ENCODE results near the gene NTF3. TPM values are rescaled to one million over a fixed set of nuclear protein-coding genes. Genes with fewer than 3 reads are reported as not detected.

Gene NTF3
- total and polyA plus RNA-seq, 2 of the 8 experiments (the other 6 are each of a cell fraction or from before 2014, with no cell fraction given), result 1.4 to 2.3 TPM

- H3K18ac ChIP-seq (ENCODE audit: extremely low read depth, low read length), result no peak overlapping the region
- H3K9me3 ChIP-seq (ENCODE audit: insufficient read depth in 2 of 2, low read depth in 1 of 2, low read length in 1 of 2), result no peaks in the 10 kb centered on the region
- no peak overlapping the region for H2BK12ac ChIP-seq (ENCODE audit: low read depth, low read length)
- DNase-seq (ENCODE audit: low read depth in 1 of 2, low spot score in 2 of 2), result no peak
- ChIA-PET CTCF (ENCODE audit: partially characterized antibody) (interaction anchor here (1.3 kb wide), 1 partner anchor 12 kb away, joined by 4 read pairs; no protein-coding TSS in a partner anchor), POLR2A (ENCODE audit: partially characterized antibody) (no interaction called here)
- no peak overlapping the region for H4K8ac ChIP-seq (ENCODE audit: extremely low read depth, insufficient read depth, low read length)
- H2BK5ac ChIP-seq (ENCODE audit: low read depth, low read length), result no peak overlapping the region
- H3K56ac ChIP-seq (replicated peaks; ENCODE audit: insufficient read length, low read depth, low read length), result no peak overlapping the region
- no peak overlapping the region for H4K91ac ChIP-seq (replicated peaks; ENCODE audit: insufficient read length, low read length)
- H3K23ac ChIP-seq (ENCODE audit: insufficient read length), result no peak overlapping the region
- H3K79me2 ChIP-seq (ENCODE audit: control insufficient read depth in 1 of 2, insufficient read depth in 2 of 2, low read length in 2 of 2), result no peaks in the 10 kb centered on the region
- H2AK5ac ChIP-seq (ENCODE audit: low read depth, low read length), result no peak overlapping the region
- no peaks in the 10 kb centered on the region; a peak in 2 of 7 replicates for H3K4me1 ChIP-seq (replicated peaks in 1 of 4; ENCODE audit: control insufficient read depth in 3 of 4, insufficient read depth in 4 of 4, low read length in 3 of 4)
- H3K27me3 ChIP-seq (replicated peaks in 1 of 4; ENCODE audit: control insufficient read depth in 3 of 4, extremely low read depth in 1 of 4, insufficient read depth in 3 of 4, low read length in 3 of 4), result no peaks in the 10 kb centered on the region
- H3K9ac ChIP-seq (replicated peaks in 1 of 4; ENCODE audit: extremely low read depth in 1 of 4, low read depth in 3 of 4, low read length in 3 of 4), result no peak overlapping the region
- no peaks in the 10 kb centered on the region for H3K79me1 ChIP-seq (ENCODE audit: low read depth, low read length)
- no peak overlapping the region for H2BK120ac ChIP-seq (replicated peaks; ENCODE audit: low read depth, low read length)
- no peaks in the 10 kb centered on the region for H3K36me3 ChIP-seq (ENCODE audit: control insufficient read depth in 2 of 4, insufficient read depth in 4 of 4, low read length in 3 of 4)
- H3K27ac ChIP-seq (ENCODE audit: low read depth, low read length), result no peak overlapping the region
- H3K4me2 ChIP-seq (ENCODE audit: insufficient read depth in 1 of 2, low read depth in 2 of 2, low read length in 2 of 2), result no peak overlapping the region
- WGBS, 2 experiments (ENCODE audit: extremely low coverage in 1 of 2, insufficient coverage in 1 of 2, insufficient read length in 1 of 2, insufficient replicate concordance in 2 of 2, low coverage in 1 of 2, low lambda C conversion rate in 2 of 2, missing lambda C conversion rate in 1 of 2), result 95% methylated on average over 6 of the region's 8 CpGs; no CpG with 5 or more reads in 1 of the 2 experiments
- H2AFZ ChIP-seq (ENCODE audit: low read length), result no peak overlapping the region
- FAIRE-seq, result no peak
- no peaks in the 10 kb centered on the region for H3K23me2 ChIP-seq (ENCODE audit: low read depth, low read length)
- no peak overlapping the region for H4K5ac ChIP-seq (ENCODE audit: insufficient read length, low read depth, low read length)
- no peak overlapping the region for H3K14ac ChIP-seq (ENCODE audit: insufficient read length)
- H4K20me1 ChIP-seq (replicated peaks in 1 of 2; ENCODE audit: control insufficient read depth in 1 of 2, insufficient read depth in 2 of 2, low read length in 2 of 2), result no peaks in the 10 kb centered on the region
- H2BK15ac ChIP-seq (ENCODE audit: low read length), result no peak overlapping the region
- H3K4ac ChIP-seq (replicated peaks; ENCODE audit: insufficient read length, low read depth, low read length), result no peak overlapping the region
- no peak overlapping the region for H3K4me3 ChIP-seq (ENCODE audit: extremely low read depth in 1 of 4, insufficient read depth in 2 of 4, low read depth in 3 of 4, low read length in 4 of 4)
- H2BK20ac ChIP-seq (ENCODE audit: low read length), result no peak overlapping the region
- TF ChIP-seq ATF3 (IDR thresholded peaks at IDR 0.05; ENCODE audit: insufficient read depth, low read depth, low read length) (no peak), SIRT6 (IDR thresholded peaks at IDR 0.05; ENCODE audit: low read length) (no peak), MAX (IDR thresholded peaks at IDR 0.05) (no peak), YY1 (IDR thresholded peaks at IDR 0.05; ENCODE audit: low read depth, low read length) (no peak), GTF2F1 (IDR thresholded peaks at IDR 0.05; ENCODE audit: borderline replicate concordance, low read depth, low read length) (no peak), RAD21 (IDR thresholded peaks at IDR 0.05 in 1 of 2, conservative IDR thresholded peaks at IDR 0.05 in 1 of 2; ENCODE audit: low read depth in 2 of 2, low read length in 2 of 2) (no peak), TBP (IDR thresholded peaks at IDR 0.05; ENCODE audit: low read depth, low read length) (no peak), SP2 (IDR thresholded peaks at IDR 0.05; ENCODE audit: low read length) (no peak), CREB1 (IDR thresholded peaks at IDR 0.05) (no peak), SP1 (IDR thresholded peaks at IDR 0.05; ENCODE audit: low read depth, low read length) (no peak), HDAC6 (IDR thresholded peaks at IDR 0.05; ENCODE audit: low read depth, low read length) (no peak), NANOG (IDR thresholded peaks at IDR 0.05; ENCODE audit: insufficient read depth, low read depth, low read length, poor library complexity, severe bottlenecking) (no peak), E2F6 (IDR thresholded peaks at IDR 0.05) (no peak), ASH2L (IDR thresholded peaks at IDR 0.05; ENCODE audit: low read length) (no peak)
These were observed 66.9 kb downstream of the NTF3 start for GRCh38 chr12:5498806-5499205.
